EL (cell line): ENCODE results near the gene COTL1.

Experiments used
- DNase-seq: peaks from one replicate; pipeline ENCODE4 v3.0.0-alpha.2; 2016

The COTL1 gene

DNA sequence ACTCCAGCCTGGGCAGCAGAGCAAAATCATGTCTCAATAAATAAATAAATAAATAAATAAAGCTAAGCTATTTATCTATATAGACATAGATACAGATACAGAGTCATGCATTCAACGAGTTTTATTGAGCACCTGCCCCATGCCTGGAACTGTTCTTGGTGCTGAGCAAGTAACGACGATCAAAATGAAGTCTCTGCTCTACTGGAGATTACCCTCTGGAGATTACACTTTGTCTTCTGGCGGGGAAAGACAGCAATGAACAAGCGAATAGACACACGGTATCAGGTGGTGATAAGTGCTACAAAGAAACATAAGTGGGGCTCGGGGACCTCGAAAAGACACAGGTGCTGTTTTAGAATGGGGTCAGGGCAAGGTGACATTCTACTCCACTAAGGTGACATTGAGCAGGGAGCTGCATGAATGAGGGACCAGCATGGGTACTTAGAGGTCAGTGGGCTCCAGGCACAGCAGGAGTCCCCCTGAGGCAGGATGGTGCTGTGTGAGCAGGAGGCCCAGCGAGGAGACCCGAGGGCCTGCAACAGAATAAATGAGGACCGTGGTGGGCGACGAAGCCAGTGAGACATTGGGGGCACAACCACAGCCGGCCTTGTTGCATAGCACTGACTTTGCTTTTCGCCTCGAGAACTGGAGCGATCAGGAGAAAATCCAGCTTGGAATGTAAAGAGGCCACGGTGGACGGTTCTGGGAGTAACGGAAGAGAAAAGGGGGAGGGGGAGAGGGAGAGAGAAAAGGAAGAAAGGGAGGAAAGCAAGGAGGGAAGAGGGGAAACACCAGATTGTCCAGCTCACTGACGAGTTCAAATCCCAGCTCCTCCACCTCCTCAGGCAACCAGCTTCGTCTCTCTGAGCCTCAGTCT, 71.0 kb downstream of the COTL1 start:
- no peak for DNase-seq

DNA sequence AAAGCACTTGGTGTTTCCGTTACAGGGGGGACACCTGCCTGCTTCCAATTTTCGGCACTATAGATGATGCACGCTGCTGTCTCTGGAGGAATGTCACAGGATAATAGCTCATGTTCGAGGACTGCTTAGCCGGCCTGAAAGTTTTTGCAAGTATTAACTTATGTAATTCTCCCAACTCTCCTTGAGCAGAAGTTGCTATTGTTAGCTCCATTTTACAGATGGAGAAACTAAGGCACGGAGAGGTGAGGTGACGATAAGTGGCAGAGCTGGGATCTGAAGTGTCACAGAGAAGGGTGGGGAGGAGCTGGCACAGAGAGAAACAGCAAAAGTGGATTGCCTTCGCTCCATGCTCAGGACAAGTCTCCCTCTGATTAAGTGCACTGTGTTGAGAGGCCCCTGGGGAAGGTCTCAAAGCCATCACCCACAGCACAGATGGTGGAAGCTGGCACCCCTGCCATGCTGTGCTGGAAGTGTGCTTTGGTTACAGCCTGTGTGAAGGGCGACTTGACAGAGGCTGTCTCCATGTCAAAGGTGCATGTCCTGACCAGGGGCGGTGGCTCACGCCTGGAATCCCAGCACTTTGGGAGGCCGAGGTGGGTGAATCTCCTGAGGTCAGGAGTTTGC, 72.7 kb downstream of the COTL1 start:
- DNase-seq = no peak

DNA sequence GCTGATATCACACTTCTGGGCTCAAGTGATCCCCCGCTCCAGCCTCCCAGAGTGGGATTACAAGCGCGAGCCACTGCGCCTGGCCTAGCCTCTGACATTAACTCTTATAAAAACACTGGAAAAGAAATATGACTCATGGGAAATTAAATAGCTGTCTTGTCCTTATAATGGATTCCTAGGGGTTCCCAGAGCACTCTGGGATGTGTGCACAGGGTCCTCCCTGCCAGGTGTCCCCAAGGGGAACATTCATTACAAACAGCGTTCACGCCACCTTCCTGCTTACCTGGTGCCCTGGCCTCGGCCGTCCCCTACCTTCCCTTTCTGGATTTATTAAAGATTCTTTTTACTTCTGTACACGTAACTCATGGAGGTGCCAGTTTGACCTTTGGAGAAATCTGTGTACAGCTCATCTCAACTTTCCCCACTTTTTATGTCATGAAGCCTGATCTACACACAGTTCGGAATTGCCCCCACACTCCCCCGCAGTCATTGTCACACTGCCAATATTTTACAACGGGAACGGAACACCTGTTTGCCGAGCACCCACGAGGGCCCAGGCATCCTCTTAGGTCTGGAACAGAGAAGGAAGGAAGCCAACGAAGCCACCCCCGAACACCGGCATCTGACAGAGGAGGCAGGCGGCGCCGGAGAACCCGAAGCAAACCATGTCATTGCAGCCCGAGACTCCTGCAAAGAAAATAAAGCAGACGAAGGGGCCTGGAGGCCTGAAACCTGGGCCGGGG, 73.7 kb downstream of the COTL1 start:
- DNase-seq = peak; percentile 15

DNA sequence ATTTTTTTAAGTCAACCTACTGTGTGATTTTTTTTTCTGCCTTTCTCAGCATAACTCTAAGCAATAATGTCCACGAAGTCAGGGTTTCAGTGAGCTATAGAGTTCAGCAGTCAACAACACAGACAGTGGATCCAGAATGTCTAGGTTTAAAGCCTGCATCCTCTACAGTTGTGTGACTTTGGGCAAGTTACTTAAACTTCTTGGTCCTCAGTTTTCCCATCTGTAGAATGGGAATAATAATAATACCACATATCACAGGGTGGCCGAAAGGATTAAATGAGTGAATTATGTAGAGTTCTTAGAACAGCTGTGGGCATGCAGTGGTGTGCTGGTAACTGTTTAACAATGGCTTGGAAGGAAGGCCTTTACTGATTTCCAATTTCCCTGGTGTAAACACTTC, 74.6 kb downstream of the COTL1 start:
- no peak for DNase-seq

DNA sequence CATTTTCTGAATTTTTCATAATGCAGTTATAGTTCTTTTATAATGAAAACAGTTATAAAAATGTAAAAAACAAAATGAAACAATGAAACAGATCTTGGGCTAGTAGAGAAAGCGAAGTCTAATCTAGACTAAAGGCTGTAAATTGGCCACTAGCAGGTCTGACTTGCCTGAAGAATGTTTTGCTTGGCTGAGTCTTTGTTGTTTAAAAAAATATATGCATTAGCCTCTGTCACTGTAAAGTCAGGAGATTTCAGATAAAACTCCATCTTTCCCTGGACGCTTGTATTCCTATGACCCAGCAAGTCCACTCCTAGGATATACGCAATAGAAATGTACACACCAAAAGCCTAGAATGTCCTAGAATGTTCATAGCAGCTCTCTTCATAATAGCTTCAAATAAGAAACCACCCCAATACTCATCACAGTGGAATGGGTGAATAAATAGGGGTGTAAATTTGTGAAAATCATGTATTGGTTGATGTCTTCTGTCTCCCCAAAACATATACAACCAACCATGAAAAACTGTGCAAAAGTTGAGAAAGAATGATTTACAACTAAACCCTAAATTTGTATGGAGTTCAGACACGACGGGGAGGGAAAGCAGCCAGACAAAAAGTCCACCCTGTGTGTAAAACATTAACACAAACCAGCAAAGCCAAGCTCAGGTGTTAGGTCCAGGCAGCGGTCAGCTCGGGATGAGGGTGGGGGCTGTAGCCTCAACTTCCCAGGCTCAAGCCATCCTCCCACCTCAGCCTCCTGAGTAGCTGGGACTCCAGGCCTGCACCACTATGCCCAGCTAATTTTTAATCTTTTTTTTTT, 75.7 kb downstream of the COTL1 start:
- peak; percentile 36 for DNase-seq

DNA sequence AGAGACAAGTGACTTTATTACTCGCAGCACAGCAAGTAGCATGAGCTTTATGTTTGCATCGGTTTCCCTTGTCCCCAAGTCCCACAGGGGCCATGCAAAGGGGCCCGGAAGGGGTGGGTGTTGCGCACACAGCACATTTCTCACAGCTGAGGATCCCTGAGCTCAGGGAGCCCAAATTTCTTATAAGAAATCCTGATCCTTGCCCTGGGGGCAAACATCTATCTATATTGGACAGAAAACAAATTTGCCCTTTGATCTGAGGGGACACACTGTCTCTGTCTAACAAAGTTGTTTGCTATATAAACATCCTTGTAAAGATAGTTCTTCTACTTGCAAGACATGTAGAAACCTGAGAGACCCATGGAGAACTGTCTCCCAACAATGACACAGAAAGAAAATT, 77.7 kb downstream of the COTL1 start:
- no peak for DNase-seq

DNA sequence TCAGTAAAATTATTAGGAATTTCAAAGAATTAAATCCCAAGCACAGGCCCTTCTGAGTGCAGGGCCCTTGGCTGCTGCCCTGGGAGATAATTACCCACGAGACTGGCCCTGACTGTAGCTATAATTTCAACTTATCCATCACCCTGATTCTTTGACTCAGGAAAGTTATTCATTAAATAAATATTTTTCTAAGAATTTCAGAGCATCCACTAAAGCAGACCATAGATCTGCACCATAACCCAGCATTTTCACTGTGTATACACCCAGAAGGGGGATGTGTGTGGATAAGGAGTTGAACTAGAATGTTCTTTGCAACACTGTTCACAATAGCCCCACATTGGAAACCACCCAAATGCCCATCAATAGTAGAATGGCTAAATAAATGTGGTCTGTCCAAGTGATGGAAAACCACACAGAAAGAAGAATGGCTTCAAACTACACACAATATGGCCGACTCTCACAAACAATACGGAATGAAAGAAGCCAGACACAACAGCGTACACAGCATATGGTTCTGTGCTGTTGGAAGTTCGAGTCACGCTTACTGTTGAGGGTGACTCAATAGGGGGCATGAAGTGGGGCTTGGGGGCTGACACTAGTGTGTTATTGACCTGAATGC, 79.5 kb downstream of the COTL1 start:
- no peak for DNase-seq

DNA sequence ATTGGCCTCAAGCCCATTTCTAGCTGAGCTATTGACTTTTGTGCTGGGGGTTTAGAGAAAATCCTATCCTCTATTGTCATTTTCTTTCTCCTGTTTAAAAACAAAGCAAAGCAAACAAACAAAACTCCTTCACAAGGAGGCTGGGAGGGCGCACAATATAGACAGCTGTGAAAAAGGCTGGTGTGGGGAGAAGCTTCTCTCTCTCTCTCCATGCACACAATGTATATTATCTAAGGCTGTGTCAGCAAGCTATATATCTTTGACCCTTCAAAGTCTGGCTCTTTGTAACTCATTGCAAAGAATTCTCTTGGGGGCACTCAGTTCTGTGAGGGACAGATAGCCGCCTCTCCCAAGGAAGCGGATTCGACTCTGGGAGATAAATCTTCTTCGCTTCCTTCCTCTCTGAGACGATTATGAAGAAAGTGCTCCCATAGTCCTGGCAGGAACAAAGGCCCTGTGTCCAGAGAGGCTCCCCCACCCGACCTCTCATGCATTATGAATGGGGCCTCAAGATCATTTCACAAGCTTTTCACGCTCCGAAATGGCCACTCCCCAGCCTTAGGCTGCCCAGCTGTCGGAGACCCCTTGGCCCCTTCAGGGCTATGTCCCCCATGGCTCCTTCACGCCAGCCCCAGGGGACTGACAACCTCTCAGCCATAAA, 80.3 kb downstream of the COTL1 start:
- DNase-seq = no peak

DNA sequence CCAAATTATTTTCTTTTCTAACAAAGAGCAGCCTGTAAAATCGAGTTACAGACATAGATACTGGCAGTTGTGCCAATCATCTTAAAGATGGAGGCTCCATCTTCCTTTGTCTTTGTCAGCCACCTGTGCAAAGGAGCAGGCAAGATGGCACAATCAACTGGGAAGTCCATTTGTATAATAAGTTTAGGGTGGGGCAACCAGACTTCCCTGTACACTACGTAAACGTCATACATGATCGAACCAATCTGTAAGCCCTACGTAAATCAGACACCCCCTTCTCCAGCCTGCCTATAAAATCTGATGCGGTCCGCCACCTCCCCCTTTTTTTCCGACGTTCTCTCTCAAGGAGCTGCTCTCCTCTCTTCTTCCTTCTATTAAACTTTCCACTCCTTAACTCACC, 82.0 kb downstream of the COTL1 start:
- no peak for DNase-seq

DNA sequence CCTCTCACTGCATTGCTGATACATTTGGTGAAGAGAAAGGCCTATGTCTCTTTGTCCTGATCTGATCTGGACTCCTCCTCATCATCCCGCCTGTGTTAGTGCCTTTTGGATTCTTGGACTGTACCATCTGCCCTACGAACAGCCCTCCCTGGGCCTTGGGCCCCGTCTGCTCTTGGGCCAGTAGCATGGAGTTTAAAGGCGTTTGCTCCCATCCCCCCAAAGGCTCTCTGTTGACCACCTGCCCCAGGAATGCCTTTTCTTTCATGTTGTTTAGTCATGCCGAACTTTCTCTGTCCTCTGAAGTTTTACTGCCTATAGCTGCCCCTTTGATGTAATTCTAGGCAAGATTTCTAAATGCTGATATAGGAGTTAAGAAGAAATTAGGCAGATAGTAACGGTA, 82.5 kb downstream of the COTL1 start:
- no peak for DNase-seq

DNA sequence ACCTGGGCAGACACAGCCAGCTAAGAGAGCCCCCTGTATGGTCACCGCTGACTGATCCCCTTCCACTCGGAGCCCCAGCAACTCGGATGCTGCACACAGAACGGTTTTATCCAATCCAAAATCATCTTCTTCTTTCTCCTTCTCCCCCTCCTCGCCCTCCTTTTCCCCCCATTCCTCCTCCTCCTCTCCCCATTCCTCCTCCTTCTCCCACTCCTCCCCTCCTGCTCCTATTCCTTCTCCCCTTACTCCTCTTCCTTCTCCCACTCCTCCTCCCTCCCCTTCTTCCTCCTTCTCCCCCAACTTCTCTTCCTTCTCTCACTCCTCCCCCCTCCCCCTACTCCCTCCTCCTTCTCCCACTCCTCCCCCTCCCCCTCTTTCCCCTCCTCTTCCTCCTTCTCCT, 83.1 kb downstream of the COTL1 start:
- no peak for DNase-seq

DNA sequence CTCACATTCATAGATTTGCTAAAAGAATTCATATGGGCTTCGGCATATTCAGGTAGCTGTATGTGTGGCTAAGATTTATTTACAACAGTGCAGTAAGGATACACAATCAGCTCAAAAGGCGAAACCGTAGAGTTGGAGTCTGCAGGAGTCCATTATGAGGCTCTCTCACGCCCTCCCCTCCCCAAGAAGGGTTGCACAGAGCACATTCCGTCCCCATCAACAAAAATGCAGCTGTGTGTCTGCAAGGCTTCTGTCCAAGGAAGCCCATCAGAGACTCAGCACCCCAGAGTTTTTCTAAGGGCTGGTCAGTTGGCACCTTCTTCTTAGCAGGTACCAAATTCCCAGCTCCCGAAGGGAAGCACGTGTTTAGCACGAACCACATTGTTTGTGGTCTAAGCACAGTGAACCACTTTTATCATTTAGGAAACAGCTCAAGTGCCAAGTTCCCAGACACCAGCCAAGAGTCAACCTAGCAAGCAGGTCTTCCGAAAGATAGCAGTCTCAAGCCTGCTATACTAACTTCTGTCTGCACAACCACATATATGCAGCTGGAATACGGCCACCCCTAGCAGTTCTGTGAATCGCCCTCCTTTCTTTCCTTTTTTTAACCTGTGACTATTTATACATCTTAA, 84.9 kb downstream of the COTL1 start:
- DNase-seq = peak; percentile 25

DNA sequence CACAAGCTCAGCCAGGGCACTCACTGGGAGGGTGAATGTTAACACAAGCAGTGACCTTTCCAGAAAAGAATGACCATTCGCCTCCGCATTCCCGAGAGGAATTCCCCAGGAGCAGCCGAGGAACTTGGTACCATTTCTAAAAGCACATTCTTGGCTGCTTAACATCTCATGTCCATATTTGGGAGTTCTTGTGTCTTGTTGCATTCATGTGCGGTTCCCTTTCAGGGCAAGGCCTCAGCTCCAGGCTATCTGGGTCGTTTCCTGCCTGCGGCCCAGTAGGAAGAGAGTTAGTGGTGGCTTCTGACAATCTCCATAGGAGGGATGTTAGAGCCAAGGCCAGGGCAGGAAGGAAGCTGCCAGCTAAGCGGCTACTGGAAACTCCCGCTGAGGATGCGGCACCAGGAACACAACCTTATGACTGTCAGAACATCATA, 85.6 kb downstream of the COTL1 start:
- peak; percentile 99 for DNase-seq

DNA sequence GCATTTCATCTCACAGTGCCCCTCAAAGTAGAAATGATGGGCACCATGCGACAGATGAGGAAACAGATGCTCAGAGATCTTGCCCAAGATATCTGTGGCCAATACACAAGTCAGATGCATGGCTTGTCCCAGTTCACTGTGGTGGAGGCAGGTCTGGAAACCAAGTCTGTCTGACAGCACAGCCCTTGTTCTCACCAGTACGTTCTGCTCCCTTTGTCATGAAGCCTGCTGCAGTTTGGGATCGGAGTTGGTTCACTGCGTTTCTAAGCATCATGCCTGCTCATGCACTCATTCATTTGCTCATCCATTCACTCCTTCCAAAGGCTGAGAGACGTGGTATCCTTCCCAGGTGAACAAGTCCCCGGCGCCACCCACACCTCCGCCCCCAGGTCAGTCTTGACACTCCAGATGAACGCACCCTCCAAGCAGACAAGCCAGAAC, 86.2 kb downstream of the COTL1 start:
- DNase-seq = no peak

DNA sequence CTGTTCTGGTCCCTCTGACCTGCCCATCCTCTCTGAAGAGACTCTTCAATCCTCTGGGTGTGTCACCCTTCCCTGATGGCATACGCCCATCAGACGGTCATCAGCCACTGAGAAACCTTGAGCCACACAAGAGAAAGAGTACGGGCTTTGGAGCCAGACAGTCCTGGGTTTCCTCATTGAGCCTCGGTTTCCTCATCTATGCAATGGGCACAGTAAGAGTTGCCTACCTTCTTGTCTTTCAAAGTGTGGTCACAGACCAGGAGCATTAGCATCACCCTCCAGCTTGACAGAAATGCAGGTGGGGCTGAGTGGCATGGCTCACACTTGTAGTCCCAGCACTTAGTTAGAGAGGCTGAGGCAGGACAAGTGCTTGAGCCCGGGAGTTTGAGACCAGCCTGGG, 87.3 kb downstream of the COTL1 start:
- DNase-seq = no peak

DNA sequence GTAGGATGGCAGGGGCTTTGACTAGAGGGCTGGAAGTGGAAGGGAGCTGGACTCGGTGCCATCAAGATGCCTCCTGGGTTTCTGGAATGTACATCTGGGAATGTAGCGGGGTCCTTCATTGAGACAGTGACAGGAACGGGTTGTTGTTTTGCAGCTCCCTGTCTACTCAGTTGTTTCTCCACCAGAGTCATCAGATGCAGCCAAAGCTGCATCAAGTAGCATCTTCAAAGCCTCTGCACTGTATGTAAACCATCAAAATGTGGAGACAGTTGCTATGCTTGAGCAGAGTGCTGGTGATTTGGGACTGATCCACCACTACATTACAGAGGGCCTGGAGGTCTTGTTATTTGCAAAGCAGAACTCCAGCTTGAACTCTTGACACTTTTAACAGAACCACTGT, 88.3 kb downstream of the COTL1 start:
- DNase-seq = no peak

DNA sequence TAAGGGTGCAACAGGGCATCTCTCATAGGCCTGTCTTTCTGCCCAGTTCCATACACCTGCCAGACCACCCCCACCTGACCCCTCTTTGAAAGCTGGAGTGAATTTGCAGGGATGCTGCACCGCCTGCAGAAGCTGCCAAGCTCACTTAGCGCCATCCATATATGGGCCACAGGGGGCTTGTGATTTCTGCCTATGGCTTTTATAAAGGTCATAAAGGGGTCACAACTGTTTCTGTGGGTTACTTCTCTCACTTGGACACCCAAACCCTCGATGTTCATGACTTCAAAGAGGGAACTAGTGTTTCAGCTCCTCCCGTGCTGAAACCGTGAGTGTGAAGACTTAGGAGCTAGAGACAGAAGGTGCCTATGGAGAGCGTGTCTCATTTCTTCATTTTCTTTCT, 89.6 kb downstream of the COTL1 start:
- no peak for DNase-seq

DNA sequence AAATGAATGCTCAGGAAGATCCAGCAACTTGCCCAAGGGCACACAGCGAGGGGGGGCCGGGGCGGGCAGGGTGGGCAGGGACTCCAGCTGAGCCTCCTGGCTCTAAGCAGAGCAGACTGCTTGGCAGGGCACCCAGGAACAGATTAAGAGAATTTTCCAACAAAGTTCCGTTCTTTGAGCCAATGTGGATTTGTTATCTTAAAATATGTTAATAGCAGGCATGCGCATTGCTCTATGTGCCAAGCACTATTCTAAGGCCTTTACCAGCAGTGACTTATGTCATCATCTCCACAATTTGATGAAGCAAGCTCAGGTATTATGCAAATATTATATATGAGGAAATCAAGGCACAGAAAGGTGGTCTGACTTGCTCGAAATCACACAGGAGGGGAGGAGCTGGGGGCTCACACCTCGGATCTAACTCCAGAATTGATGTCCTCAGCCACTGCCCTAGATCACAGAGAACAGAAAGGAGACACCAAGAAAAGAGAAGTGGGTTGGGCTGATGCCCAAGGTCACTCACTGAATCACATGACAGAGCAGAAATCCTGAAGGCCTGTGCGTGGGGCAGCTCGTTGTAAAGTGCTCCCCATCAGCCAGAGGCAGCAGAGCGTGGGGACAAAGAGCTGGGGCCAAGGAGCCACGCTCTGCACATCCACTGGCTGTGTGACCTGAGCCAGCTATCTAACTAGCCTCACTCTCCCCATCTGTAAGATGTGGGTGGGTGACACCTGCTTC, 90.2 kb downstream of the COTL1 start:
- no peak for DNase-seq

DNA sequence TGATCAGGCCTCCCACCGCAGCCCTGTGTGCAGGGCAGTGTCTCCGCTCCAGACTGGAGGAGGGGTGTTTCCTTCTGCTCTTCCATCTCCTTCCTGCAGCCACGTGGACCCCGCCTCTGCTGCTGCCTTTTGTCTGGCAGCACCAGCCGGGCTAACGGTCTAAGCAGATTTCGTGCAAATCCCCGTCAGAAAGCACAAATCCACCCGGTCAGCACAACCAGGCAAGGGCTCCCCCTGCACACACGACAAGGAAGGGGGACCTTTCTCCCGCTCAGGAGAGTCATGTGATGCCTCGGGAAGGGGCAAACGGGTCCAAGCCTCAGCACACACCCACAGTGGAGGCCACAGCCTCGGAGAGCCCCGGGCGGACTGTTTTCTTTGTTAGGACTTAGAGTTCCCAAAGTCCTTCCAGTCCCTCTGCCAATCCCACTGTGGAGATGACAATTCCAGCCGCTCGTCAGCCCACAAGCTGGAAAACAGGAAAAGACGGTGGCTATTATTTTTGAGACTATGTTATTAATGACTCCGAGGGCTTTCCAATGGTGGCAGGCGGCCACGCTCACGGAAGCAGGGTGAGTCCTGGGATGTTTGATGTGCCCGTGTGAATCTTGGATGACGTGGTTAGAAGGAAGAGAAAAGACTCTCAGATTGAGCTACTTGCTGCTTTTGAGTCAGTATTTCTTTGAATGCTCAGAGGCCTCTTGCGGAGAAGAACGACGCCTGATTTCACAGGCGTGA, 90.9 kb downstream of the COTL1 start:
- peak; percentile 47 for DNase-seq
